H9 (cell line): ENCODE data around the gene ABCD1. TPM values are rescaled to one million over a fixed set of nuclear protein-coding genes. Genes with fewer than 3 reads are reported as not detected.

Source experiments
- DNase-seq: peaks from one replicate; pipeline ENCODE4 v3.0.0-alpha.2; 2017
- H2AFZ ChIP-seq: one replicate; pipeline ENCODE4 v1.6.1; 2013; ENCODE audit warnings: mild to moderate bottlenecking, low read length, control low read depth, moderate library complexity
- H2AK5ac ChIP-seq: 2 replicates; pipeline ENCODE4 v1.6.1; 2013; ENCODE audit warnings: low read length, control low read depth, mixed read lengths; ENCODE audit not compliant: insufficient read length
- H2BK120ac ChIP-seq: one replicate; pipeline ENCODE4 v1.6.1; 2013; ENCODE audit warnings: low read depth, mild to moderate bottlenecking, low read length, control low read depth, inconsistent platforms; ENCODE audit not compliant: poor library complexity, severe bottlenecking
- H2BK12ac ChIP-seq: 2 replicates; pipeline ENCODE4 v1.6.1; 2013; ENCODE audit warnings: low read length, control low read depth, mixed read lengths, low read depth; ENCODE audit not compliant: insufficient read length
- H2BK15ac ChIP-seq: 2 replicates; pipeline ENCODE4 v1.6.1; 2013; ENCODE audit warnings: low read depth, low read length, control low read depth
- H2BK20ac ChIP-seq: one replicate; pipeline ENCODE4 v1.6.1; 2013; ENCODE audit warnings: low read depth, mild to moderate bottlenecking, low read length, control low read depth, inconsistent platforms; ENCODE audit not compliant: poor library complexity, severe bottlenecking
- H2BK5ac ChIP-seq: 2 replicates; pipeline ENCODE4 v1.6.1; 2013; ENCODE audit warnings: low read length, control low read depth, mixed read lengths; ENCODE audit not compliant: insufficient read length
- H3K14ac ChIP-seq: 2 replicates; pipeline ENCODE4 v1.6.1; 2013; ENCODE audit warnings: low read length, control low read depth; ENCODE audit not compliant: insufficient read depth
- H3K18ac ChIP-seq: 2 replicates; pipeline ENCODE4 v1.6.1; 2013; ENCODE audit warnings: low read depth, mild to moderate bottlenecking, mixed read lengths, low read length, control low read depth; ENCODE audit not compliant: insufficient read length
- H3K23ac ChIP-seq: 2 replicates; pipeline ENCODE4 v1.6.1; 2013; ENCODE audit warnings: low read length, control low read depth, mixed read lengths, low read depth; ENCODE audit not compliant: insufficient read length
- H3K23me2 ChIP-seq: 2 replicates; pipeline ENCODE4 v1.6.1; 2013; ENCODE audit warnings: low read depth, mild to moderate bottlenecking, mixed read lengths, low read length, control low read depth; ENCODE audit not compliant: insufficient read length, poor library complexity, severe bottlenecking
- H3K27ac ChIP-seq: 2 replicates; pipeline ENCODE4 v1.5.1; 2013; ENCODE audit warnings: low read length, control low read depth, mixed read lengths, low read depth; ENCODE audit not compliant: insufficient read length
- H3K27me3 ChIP-seq: 2 replicates; pipeline ENCODE4 v1.6.1; 2013; ENCODE audit warnings: low read length, control low read depth, inconsistent platforms; ENCODE audit not compliant: insufficient read depth
- H3K4ac ChIP-seq: 2 replicates; pipeline ENCODE4 v1.6.1; 2013; ENCODE audit warnings: low read depth, mild to moderate bottlenecking, control low read depth, inconsistent platforms, low read length, moderate library complexity
- H3K4me1 ChIP-seq: 2 replicates; pipeline ENCODE4 v1.6.1; 2013; ENCODE audit warnings: low read length, control low read depth, inconsistent platforms; ENCODE audit not compliant: insufficient read depth
- H3K4me2 ChIP-seq: 2 replicates; pipeline ENCODE4 v1.6.1; 2013; ENCODE audit warnings: low read length, control low read depth, mixed read lengths; ENCODE audit not compliant: insufficient read length, insufficient read depth
- H3K56ac ChIP-seq: 2 replicates; pipeline ENCODE4 v1.6.1; 2013; ENCODE audit warnings: low read depth, mild to moderate bottlenecking, mixed read lengths, low read length, control low read depth; ENCODE audit not compliant: insufficient read length
- H3K79me1 ChIP-seq: 2 replicates; pipeline ENCODE4 v1.6.1; 2013; ENCODE audit warnings: low read depth, mild to moderate bottlenecking, moderate library complexity, low read length, control low read depth, inconsistent platforms; ENCODE audit not compliant: insufficient read depth, poor library complexity, severe bottlenecking
- H3K79me2 ChIP-seq: 2 replicates; pipeline ENCODE4 v1.6.1; 2013; ENCODE audit warnings: low read length, control low read depth, inconsistent platforms; ENCODE audit not compliant: insufficient read depth
- H3K9ac ChIP-seq: 2 replicates; pipeline ENCODE4 v1.6.1; 2013; ENCODE audit warnings: low read length, control low read depth, mixed read lengths; ENCODE audit not compliant: insufficient read length; ENCODE audit errors: extremely low read depth
- H3K9me3 ChIP-seq: one replicate; pipeline ENCODE4 v1.6.1; 2013; ENCODE audit warnings: low read depth, low read length, inconsistent platforms; ENCODE audit not compliant: control insufficient read depth
- H3T11ph ChIP-seq: one replicate; pipeline ENCODE4 v1.6.1; 2013; ENCODE audit warnings: mild to moderate bottlenecking, low read length, control low read depth, inconsistent platforms
- H4K20me1 ChIP-seq: one replicate; pipeline ENCODE4 v1.6.1; 2013; ENCODE audit not compliant: control insufficient read depth, insufficient read length, insufficient read depth
- H4K5ac ChIP-seq: 2 replicates; pipeline ENCODE4 v1.6.1; 2013; ENCODE audit warnings: low read depth, mild to moderate bottlenecking, mixed read lengths, low read length, control low read depth; ENCODE audit not compliant: insufficient read length
- H4K8ac ChIP-seq: replicated peaks from 2 replicates; pipeline ENCODE4 v1.6.1; 2013; ENCODE audit warnings: low read length, control low read depth, mixed read lengths, low read depth; ENCODE audit not compliant: insufficient read length
- H4K91ac ChIP-seq: 2 replicates; pipeline ENCODE4 v1.6.1; 2013; ENCODE audit warnings: low read depth, mild to moderate bottlenecking, moderate library complexity, mixed read lengths, low read length, control low read depth; ENCODE audit not compliant: insufficient read length
- H3K27ac Mint-ChIP-seq, 3 experiments: 2 replicates in 2 of 3; 3 replicates in 1 of 3; pipeline ENCODE4 v1.8.0; 2020 to 2021; ENCODE audit warnings: mixed read lengths in 3 of 3, mild to moderate bottlenecking in 1 of 3, moderate library complexity in 1 of 3
- H3K27me3 Mint-ChIP-seq: 2 replicates; pipeline ENCODE4 v1.8.0; 2021; ENCODE audit warnings: low read depth, mild to moderate bottlenecking, moderate library complexity, mixed read lengths
- H3K36me3 Mint-ChIP-seq, 3 experiments: 2 replicates in 2 of 3; 3 replicates in 1 of 3; pipeline ENCODE4 v1.8.0; 2020 to 2021; ENCODE audit warnings: low read depth in 3 of 3, mixed read lengths in 3 of 3; ENCODE audit not compliant: insufficient read depth in 1 of 3
- H3K4me1 Mint-ChIP-seq, 2 experiments: 2 replicates each; pipeline ENCODE4 v1.8.0; 2020; ENCODE audit warnings: mixed read lengths in 2 of 2
- H3K4me3 Mint-ChIP-seq, 2 experiments: 2 replicates in 1 of 2; 3 replicates in 1 of 2; pipeline ENCODE4 v1.8.0; 2020 to 2021; ENCODE audit warnings: mild to moderate bottlenecking in 2 of 2, mixed read lengths in 2 of 2, moderate library complexity in 1 of 2
- H3K9me3 Mint-ChIP-seq, 2 experiments: 2 replicates in 1 of 2; 3 replicates in 1 of 2; pipeline ENCODE4 v1.8.0; 2020; ENCODE audit warnings: mild to moderate bottlenecking in 2 of 2, mixed read lengths in 2 of 2, moderate library complexity in 1 of 2
- CTCF ChIP-seq: fragments of 200-600 bp; sonication (generic); conservative IDR thresholded peaks from 3 replicates; pipeline ENCODE4 v1.8.0; 2021; ENCODE audit warnings: antibody characterized with exemption, mild to moderate bottlenecking
- WGBS: extraction: QIAGEN DNeasy Blood & Tissue Kit; methylation state at CpG from one replicate; pipeline ENCODE4 v1.1.7; 2013; ENCODE audit warnings: missing lambda C conversion rate, low lambda C conversion rate, mixed read lengths; ENCODE audit not compliant: insufficient read length; ENCODE audit errors: extremely low coverage; 5-methylcytosine and 5-hydroxymethylcytosine counted together
- total RNA-seq: library from RNA; stranded (reverse); gene quantifications from 2 replicates; pipeline ENCODE4 v1.2.1, GENCODE V29; 2021

Gene ABCD1
- total RNA-seq, 1 experiment from 2014 or later: 11.1 TPM

GRCh38 chrX:153773218-153773611, 48.6 kb downstream of the ABCD1 start:
- H2BK5ac ChIP-seq: no peak overlapping the region
- H3K4me1 ChIP-seq: no peaks in the 10 kb centered on the region
- H3T11ph ChIP-seq: no peak overlapping the region
- no peak overlapping the region for H4K91ac ChIP-seq
- H3K9me3 Mint-ChIP-seq: peaks cover 24 to 54% of the 10 kb centered on the region in 2 experiments
- H3K27me3 Mint-ChIP-seq: no peaks in the 10 kb centered on the region; the same call in 1 of the 2 replicates
- H3K4me1 Mint-ChIP-seq: no peaks in the 10 kb centered on the region
- H2BK120ac ChIP-seq: no peak overlapping the region
- peaks cover 0 to 2% (median 0%) of the 10 kb centered on the region in 3 experiments; a peak in 1 of 7 replicates for H3K36me3 Mint-ChIP-seq
- H3K4me2 ChIP-seq: no peak overlapping the region
- H3K56ac ChIP-seq: no peak overlapping the region
- no peak overlapping the region for H2BK12ac ChIP-seq
- H3K18ac ChIP-seq: no peak overlapping the region
- no peak overlapping the region for H3K14ac ChIP-seq
- no CpG with 5 or more reads among the region's 23 CpGs for WGBS
- H3K79me2 ChIP-seq: no peaks in the 10 kb centered on the region
- no peak overlapping the region for H4K8ac ChIP-seq
- no peak overlapping the region for H2AFZ ChIP-seq
- no peak for DNase-seq
- no peak overlapping the region for H2AK5ac ChIP-seq
- H2BK20ac ChIP-seq: no peak overlapping the region
- H4K20me1 ChIP-seq: no peaks in the 10 kb centered on the region
- H3K23me2 ChIP-seq: no peaks in the 10 kb centered on the region
- H3K27me3 ChIP-seq: no peaks in the 10 kb centered on the region
- no peak overlapping the region for H3K4me3 Mint-ChIP-seq
- H3K27ac ChIP-seq: no peak overlapping the region
- H3K4ac ChIP-seq: no peak overlapping the region
- H2BK15ac ChIP-seq: no peak overlapping the region
- no peaks in the 10 kb centered on the region for H3K79me1 ChIP-seq
- no peak overlapping the region for H3K9ac ChIP-seq
- no peak overlapping the region for H3K27ac Mint-ChIP-seq
- TF ChIP-seq CTCF: no peak
- H3K23ac ChIP-seq: no peak overlapping the region
- H3K9me3 ChIP-seq: no peaks in the 10 kb centered on the region
- no peak overlapping the region for H4K5ac ChIP-seq
